ENCODE measurements around the gene LRTM2. TPM values are rescaled to one million over a fixed set of nuclear protein-coding genes. Genes with fewer than 3 reads are reported as not detected.

LRTM2 gene
- total and polyA plus RNA-seq, 9 of the 15 experiments (the other 6 are each of a cell fraction or from before 2014, with no cell fraction given), result 0.09 TPM; not detected in 8

DNA sequence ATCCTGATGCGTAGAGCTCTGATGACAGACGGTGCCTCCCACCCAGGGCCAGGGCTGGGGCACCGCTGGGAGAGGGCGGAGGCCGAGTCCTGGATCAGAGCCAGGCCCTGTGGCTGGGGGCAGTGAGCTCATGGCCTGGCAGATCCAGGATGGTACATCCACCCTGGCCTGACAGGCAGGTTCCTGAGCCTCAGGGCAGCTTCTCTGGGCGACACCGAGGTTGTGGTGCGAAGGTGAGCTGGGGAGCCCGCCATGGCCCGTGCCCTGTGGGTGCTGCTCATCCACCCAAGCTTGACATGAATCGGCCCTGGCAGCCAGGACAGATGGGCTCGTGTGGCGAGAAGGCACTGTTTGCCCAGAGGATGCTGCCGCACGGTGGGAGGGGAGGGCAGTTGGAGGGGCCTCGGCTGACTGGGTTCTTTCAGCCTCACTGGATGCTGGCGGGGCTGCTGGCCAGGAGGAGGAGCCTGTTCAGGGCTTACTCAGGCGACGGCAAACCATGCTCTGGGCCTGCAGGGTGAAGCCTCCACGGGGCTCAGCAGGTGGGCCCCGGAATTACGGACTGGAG is 16.6 kb downstream of the LRTM2 start (continued):
- TF ChIP-seq ARID4B (CRISPR knock-in tag; IDR thresholded peaks at IDR 0.05) (no peak), EWSR1 (IDR thresholded peaks at IDR 0.05; ENCODE audit: borderline replicate concordance, low read depth, partially characterized antibody) (no peak), ATF3 (IDR thresholded peaks at IDR 0.05) (no peak), ATF3 (CRISPR knock-in tag; conservative IDR thresholded peaks at IDR 0.05) (no peak), PHB2 (IDR thresholded peaks at IDR 0.05; ENCODE audit: low read depth) (no peak)
- TF ChIP-seq, protein P1, sequence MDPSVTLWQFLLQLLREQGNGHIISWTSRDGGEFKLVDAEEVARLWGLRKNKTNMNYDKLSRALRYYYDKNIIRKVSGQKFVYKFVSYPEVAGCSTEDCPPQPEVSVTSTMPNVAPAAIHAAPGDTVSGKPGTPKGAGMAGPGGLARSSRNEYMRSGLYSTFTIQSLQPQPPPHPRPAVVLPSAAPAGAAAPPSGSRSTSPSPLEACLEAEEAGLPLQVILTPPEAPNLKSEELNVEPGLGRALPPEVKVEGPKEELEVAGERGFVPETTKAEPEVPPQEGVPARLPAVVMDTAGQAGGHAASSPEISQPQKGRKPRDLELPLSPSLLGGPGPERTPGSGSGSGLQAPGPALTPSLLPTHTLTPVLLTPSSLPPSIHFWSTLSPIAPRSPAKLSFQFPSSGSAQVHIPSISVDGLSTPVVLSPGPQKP (CRISPR knock-in tag; IDR thresholded peaks at IDR 0.05), result no peak

All from K562 (cell line).